IPS-15b (cell line): ENCODE data around the gene WDR74.
A peak's percentile ranks its signal among the peaks of the same experiment; 100 is the strongest.

Experiments used
- H3K27me3 ChIP-seq: one replicate; pipeline ENCODE4 v1.6.1; 2013; ENCODE audit warnings: low read length; ENCODE audit not compliant: control insufficient read depth, insufficient read depth
- H3K36me3 ChIP-seq: one replicate; pipeline ENCODE4 v1.6.1; 2013; ENCODE audit warnings: low read length; ENCODE audit not compliant: control insufficient read depth, insufficient read depth
- H3K4me1 ChIP-seq: one replicate; pipeline ENCODE4 v1.6.1; 2013; ENCODE audit warnings: mild to moderate bottlenecking, low read length; ENCODE audit not compliant: control insufficient read depth, insufficient read depth
- H3K4me3 ChIP-seq: one replicate; pipeline ENCODE4 v1.5.1; 2013; ENCODE audit warnings: low read depth, low read length
- H3K9ac ChIP-seq: one replicate; pipeline ENCODE4 v1.6.1; 2013; ENCODE audit warnings: low read depth, mild to moderate bottlenecking, low read length
- H3K9me3 ChIP-seq: one replicate; pipeline ENCODE4 v1.6.1; 2013; ENCODE audit warnings: mild to moderate bottlenecking, low read length; ENCODE audit not compliant: control insufficient read depth, insufficient read depth

Gene WDR74

GRCh38 chr11:62839050-62839945 is at the start of gene WDR74:
Gene WDR74, minus strand, starts transcription at chr11:62839590. Its CDS starts 20 bp downstream, at chr11:62839570.
- Histone ChIP-seq H3K9me3 (no peaks in the 10 kb centered on the region), H3K4me1 (no peaks in the 10 kb centered on the region), H3K27me3 (no peaks in the 10 kb centered on the region), H3K4me3 (peak within 1 kb of the TSS; percentile 99), H3K9ac (peak within 1 kb of the TSS; percentile 90), H3K36me3 (peaks cover 19% of the 10 kb centered on the region)

GRCh38 chr11:62889126-62889483 is 49.7 kb upstream of the WDR74 start:
- Histone ChIP-seq H3K9ac (no peak overlapping the region), H3K4me3 (no peak overlapping the region), H3K36me3 (peaks cover 51% of the 10 kb centered on the region), H3K9me3 (no peaks in the 10 kb centered on the region), H3K4me1 (no peaks in the 10 kb centered on the region), H3K27me3 (no peaks in the 10 kb centered on the region)

GRCh38 chr11:62888406-62888805 is 49.0 kb upstream of the WDR74 start:
- Histone ChIP-seq H3K27me3 (no peaks in the 10 kb centered on the region), H3K4me1 (peaks cover 3% of the 10 kb centered on the region), H3K36me3 (peaks cover 57% of the 10 kb centered on the region), H3K9ac (no peak overlapping the region), H3K4me3 (no peak overlapping the region), H3K9me3 (no peaks in the 10 kb centered on the region)

- no peaks in the 10 kb centered on the region for H3K9me3 ChIP-seq
- H3K27me3 ChIP-seq: no peaks in the 10 kb centered on the region
- no peak overlapping the region for H3K9ac ChIP-seq
- peaks cover 79% of the 10 kb centered on the region for H3K36me3 ChIP-seq
- peaks cover 11% of the 10 kb centered on the region for H3K4me1 ChIP-seq
- H3K4me3 ChIP-seq: no peak overlapping the region
Observed at GRCh38 chr11:62885137-62885750, 45.9 kb upstream of the WDR74 start.

GRCh38 chr11:62883673-62884072 is 44.3 kb upstream of the WDR74 start:
- Histone ChIP-seq H3K36me3 (peaks cover 78% of the 10 kb centered on the region), H3K9me3 (no peaks in the 10 kb centered on the region), H3K9ac (no peak overlapping the region), H3K4me1 (peaks cover 19% of the 10 kb centered on the region), H3K27me3 (no peaks in the 10 kb centered on the region), H3K4me3 (peak overlapping the region; percentile 28)

GRCh38 chr11:62882788-62883501 is 43.6 kb upstream of the WDR74 start:
- H3K4me1 ChIP-seq: peaks cover 19% of the 10 kb centered on the region
- H3K36me3 ChIP-seq: peaks cover 75% of the 10 kb centered on the region
- H3K27me3 ChIP-seq: no peaks in the 10 kb centered on the region
- H3K9ac ChIP-seq: peak overlapping the region; percentile 98
- no peaks in the 10 kb centered on the region for H3K9me3 ChIP-seq
- H3K4me3 ChIP-seq: peak overlapping the region; percentile 98

GRCh38 chr11:62882431-62882749 is 43.0 kb upstream of the WDR74 start:
- peak overlapping the region; percentile 98 for H3K9ac ChIP-seq
- no peaks in the 10 kb centered on the region for H3K27me3 ChIP-seq
- H3K4me3 ChIP-seq: peak overlapping the region; percentile 98
- no peaks in the 10 kb centered on the region for H3K9me3 ChIP-seq
- peaks cover 19% of the 10 kb centered on the region for H3K4me1 ChIP-seq
- peaks cover 70% of the 10 kb centered on the region for H3K36me3 ChIP-seq

GRCh38 chr11:62881579-62882430 is 42.4 kb upstream of the WDR74 start:
- peak overlapping the region; percentile 98 for H3K9ac ChIP-seq
- H3K9me3 ChIP-seq: no peaks in the 10 kb centered on the region
- H3K36me3 ChIP-seq: peaks cover 67% of the 10 kb centered on the region
- H3K4me1 ChIP-seq: peaks cover 19% of the 10 kb centered on the region
- H3K27me3 ChIP-seq: no peaks in the 10 kb centered on the region
- H3K4me3 ChIP-seq: peak overlapping the region; percentile 98

- Histone ChIP-seq H3K4me3 (peak within 1 kb of the TSS; percentile 98), H3K9ac (peak within 1 kb of the TSS; percentile 98), H3K27me3 (no peaks in the 10 kb centered on the region), H3K36me3 (peaks cover 66% of the 10 kb centered on the region), H3K9me3 (no peaks in the 10 kb centered on the region), H3K4me1 (peaks cover 19% of the 10 kb centered on the region)
Observed at GRCh38 chr11:62880803-62881578, 41.6 kb upstream of the WDR74 start, which contains the start of gene SLC3A2. Gene SLC3A2, plus strand, starts transcription at chr11:62880896. Its CDS starts 128 bp downstream, at chr11:62881024.

- Histone ChIP-seq H3K9ac (no peak overlapping the region), H3K36me3 (peaks cover 62% of the 10 kb centered on the region), H3K9me3 (no peaks in the 10 kb centered on the region), H3K27me3 (no peaks in the 10 kb centered on the region), H3K4me1 (peaks cover 19% of the 10 kb centered on the region), H3K4me3 (peak overlapping the region; percentile 98)
Observed at GRCh38 chr11:62880231-62880802, 40.9 kb upstream of the WDR74 start.
